Esophagus squamous epithelium (tissue), 5 donors: ENCODE data around the gene ACSF2. TPM values are rescaled to one million over a fixed set of nuclear protein-coding genes. Genes with fewer than 3 reads are reported as not detected.

Experiments
- DNase-seq: peaks from one replicate; lab custom pipeline; 2025; lab: John Stamatoyannopoulos, UW
- H3K27ac ChIP-seq, 4 donors: fragments of 200-600 bp; sonication (generic); one replicate each; pipeline ENCODE4 v1.5.1; 2016 to 2019; ENCODE audit warnings: mild to moderate bottlenecking in 1 of 4
- H3K27me3 ChIP-seq, 4 donors: fragments of 200-600 bp; sonication (generic); 1 replicate in 3 of 4; 2 replicates in 1 of 4; pipeline versions ENCODE4 v1.5.1 to v1.6.0; 2017 to 2021; ENCODE audit warnings: antibody characterized with exemption in 1 of 4
- H3K36me3 ChIP-seq, 3 donors: fragments of 200-600 bp; sonication (generic); one replicate each; pipeline ENCODE4 v1.5.1; 2016 to 2019
- H3K4me1 ChIP-seq, 3 donors: fragments of 200-600 bp; sonication (generic); one replicate each; pipeline ENCODE4 v1.5.1; 2017 to 2019
- H3K4me3 ChIP-seq, 4 donors: fragments of 200-600 bp; sonication (generic); 1 replicate in 3 of 4; 2 replicates in 1 of 4; pipeline ENCODE4 v1.5.1; 2016 to 2019; ENCODE audit warnings: mild to moderate bottlenecking in 2 of 4, moderate library complexity in 1 of 4
- H3K9me3 ChIP-seq, 3 donors: fragments of 200-600 bp; sonication (generic); one replicate each; pipeline ENCODE4 v1.5.1; 2016 to 2019
- POLR2A ChIP-seq, 4 donors: fragments of 450-650 bp; IDR thresholded peaks; one replicate each; pipeline ENCODE4 v1.6.1; 2017; ENCODE audit warnings: antibody characterized with exemption in 4 of 4, mild to moderate bottlenecking in 4 of 4, moderate library complexity in 3 of 4
- WGBS, 2 donors: methylation state at CpG; one replicate each; pipeline ENCODE4 v1.1.5; 2018; 5-methylcytosine and 5-hydroxymethylcytosine counted together
- intact Hi-C: fragments of 100-400 bp; cut with DNase I; formaldehyde crosslinking; loops from one replicate; pipeline ENCODE4 v1.15.0; 2022
- total RNA-seq, 4 donors: library from RNA; depleted of rRNA; stranded (reverse); fragments of >200 nt; gene quantifications; one replicate each; pipeline ENCODE4 v1.1.0, GENCODE V29; 2016
- TF ChIP-seq, protein P1 (sequence below), 6 experiments: fragments of 450-650 bp in 4 of 6; fragments of 200-600 bp in 2 of 6; sonication (generic) in 2 of 6; IDR thresholded peaks; one replicate each; pipeline ENCODE4 v1.5.1; 2016 to 2019; ENCODE audit warnings: antibody characterized with exemption in 6 of 6, mild to moderate bottlenecking in 4 of 6, moderate library complexity in 4 of 6
- donor health status: DM: yes; HTN: yes; CAD: no.

The ACSF2 gene
- total RNA-seq, 4 donors from 2014 or later = 7.0 to 26.3 (median 19.0) TPM

DNA sequence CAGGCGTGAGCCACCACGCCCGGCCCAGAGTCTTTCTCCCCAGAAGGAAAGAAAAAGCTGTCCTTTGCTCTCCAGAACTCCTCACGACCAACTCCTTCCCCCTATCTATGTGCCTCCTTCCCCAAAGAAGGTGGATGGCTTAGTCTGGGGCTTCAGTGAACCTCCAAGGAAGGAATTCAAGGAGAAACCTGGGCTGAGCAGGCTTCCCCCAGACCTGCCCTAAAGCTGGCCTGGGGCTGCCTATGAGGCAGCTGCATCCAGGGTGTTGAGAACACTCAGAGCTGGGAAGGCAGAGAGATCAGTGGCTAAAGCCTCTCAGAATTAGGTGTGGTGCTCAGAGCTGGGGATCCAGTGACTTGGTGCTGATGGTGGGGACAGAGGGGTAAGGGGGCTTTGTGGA, 3.8 kb downstream of the ACSF2 start:
- DNase-seq = no peak
- no peak for TF ChIP-seq POLR2A (IDR thresholded peaks at IDR 0.05)
- TF ChIP-seq, protein P1, sequence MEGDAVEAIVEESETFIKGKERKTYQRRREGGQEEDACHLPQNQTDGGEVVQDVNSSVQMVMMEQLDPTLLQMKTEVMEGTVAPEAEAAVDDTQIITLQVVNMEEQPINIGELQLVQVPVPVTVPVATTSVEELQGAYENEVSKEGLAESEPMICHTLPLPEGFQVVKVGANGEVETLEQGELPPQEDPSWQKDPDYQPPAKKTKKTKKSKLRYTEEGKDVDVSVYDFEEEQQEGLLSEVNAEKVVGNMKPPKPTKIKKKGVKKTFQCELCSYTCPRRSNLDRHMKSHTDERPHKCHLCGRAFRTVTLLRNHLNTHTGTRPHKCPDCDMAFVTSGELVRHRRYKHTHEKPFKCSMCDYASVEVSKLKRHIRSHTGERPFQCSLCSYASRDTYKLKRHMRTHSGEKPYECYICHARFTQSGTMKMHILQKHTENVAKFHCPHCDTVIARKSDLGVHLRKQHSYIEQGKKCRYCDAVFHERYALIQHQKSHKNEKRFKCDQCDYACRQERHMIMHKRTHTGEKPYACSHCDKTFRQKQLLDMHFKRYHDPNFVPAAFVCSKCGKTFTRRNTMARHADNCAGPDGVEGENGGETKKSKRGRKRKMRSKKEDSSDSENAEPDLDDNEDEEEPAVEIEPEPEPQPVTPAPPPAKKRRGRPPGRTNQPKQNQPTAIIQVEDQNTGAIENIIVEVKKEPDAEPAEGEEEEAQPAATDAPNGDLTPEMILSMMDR (IDR thresholded peaks at IDR 0.05) = no peak
- Histone ChIP-seq H3K4me3 (no peak overlapping the region), H3K36me3 (peaks cover 0 to 7% (median 0%) of the 10 kb centered on the region in 3 donors), H3K27me3 (no peaks in the 10 kb centered on the region), H3K9me3 (no peaks in the 10 kb centered on the region), H3K4me1 (peaks cover 23 to 65% (median 37%) of the 10 kb centered on the region in 3 donors), H3K27ac (peak overlapping the region; percentile 75 to 91 (median 84))
- intact Hi-C loops = no loop called here
- 52 to 66% methylated on average over 4 of the region's 4 CpGs for WGBS, 2 donors

DNA sequence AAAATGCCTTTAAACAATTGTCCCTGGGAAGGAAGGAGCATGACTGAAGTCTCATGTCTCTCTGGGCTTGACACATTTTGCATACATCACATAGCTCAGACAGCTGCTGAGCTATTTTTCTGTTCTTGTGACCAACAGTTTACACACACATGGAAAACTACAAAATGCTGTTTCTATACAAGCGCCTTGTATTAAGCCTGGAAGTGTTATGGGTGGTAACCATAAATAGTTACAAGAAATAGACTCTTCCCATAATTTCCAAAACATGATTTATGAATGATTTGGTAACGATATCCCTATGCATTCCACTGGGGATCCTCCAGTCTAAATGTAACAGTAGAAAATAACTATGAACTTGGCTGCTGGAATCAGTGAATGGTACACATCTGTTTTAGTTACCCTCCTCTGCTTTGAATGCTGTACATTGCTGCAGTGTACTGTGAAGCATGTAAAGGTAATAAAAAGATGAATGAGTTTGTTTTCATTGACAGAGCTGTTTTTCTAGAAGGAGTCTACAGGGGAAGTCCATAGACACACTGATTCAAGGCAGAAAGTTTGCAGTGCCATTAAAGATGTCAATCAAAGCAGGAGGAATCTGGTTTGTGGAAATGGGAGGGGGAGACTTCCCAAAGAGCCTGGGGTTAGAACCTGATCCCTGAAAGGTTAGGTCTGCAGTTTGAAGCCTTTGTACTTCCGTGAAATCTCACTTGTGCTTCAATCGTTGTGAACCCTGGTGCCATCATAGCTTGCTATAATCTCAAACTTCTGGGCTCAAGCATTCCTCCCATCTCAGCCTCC, 5.0 kb downstream of the ACSF2 start:
- Histone ChIP-seq H3K27ac (no peak overlapping the region), H3K4me3 (no peak overlapping the region), H3K9me3 (no peaks in the 10 kb centered on the region), H3K36me3 (peaks cover 0 to 7% (median 0%) of the 10 kb centered on the region in 3 donors), H3K27me3 (no peaks in the 10 kb centered on the region), H3K4me1 (peaks cover 15 to 53% (median 27%) of the 10 kb centered on the region in 3 donors)
- 53 to 65% methylated on average over 4 of the region's 4 CpGs for WGBS, 2 donors
- intact Hi-C loops = no loop called here
- TF ChIP-seq, protein P1 (IDR thresholded peaks at IDR 0.05) = no peak
- TF ChIP-seq POLR2A (IDR thresholded peaks at IDR 0.05) = no peak
- no peak for DNase-seq

DNA sequence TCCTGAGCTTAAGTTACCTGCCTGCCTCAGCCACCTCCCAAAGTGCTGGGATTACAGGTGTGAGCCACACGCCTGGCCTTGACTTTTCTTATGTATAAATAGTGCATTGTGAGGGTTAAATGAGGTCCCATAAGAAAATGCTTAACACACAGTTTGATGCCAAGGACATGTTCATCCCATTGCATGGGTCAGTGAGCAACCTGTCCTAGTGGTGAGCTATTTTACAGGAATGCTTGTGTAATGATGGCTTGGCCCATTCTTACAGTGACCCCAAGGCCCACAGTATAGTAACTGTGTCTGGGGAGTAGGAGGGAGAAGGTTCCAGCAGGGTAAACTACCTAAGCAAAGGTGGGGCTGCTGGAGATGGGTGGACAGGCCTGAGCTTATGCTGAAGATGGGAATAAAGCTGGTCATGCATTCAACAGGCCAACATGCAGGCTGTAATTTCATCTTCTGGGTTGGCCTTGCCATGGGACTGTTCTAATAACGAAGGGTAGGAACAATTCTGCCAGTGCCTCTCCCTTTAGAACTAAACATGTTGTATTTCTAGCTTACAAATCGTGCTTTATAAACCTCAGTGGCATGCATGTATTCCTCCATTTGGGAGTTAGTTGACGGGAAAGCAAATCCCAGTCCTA, 6.2 kb downstream of the ACSF2 start:
- WGBS, 2 donors = 61 to 91% methylated on average over 4 of the region's 4 CpGs
- intact Hi-C loops = no loop called here
- H3K27ac ChIP-seq = no peak overlapping the region
- H3K27me3 ChIP-seq = no peaks in the 10 kb centered on the region
- H3K4me3 ChIP-seq = no peak overlapping the region
- peaks cover 0 to 7% (median 0%) of the 10 kb centered on the region in 3 donors for H3K36me3 ChIP-seq
- no peak for DNase-seq
- peaks cover 6 to 41% (median 21%) of the 10 kb centered on the region in 3 donors for H3K4me1 ChIP-seq
- no peaks in the 10 kb centered on the region for H3K9me3 ChIP-seq
- TF ChIP-seq POLR2A (IDR thresholded peaks at IDR 0.05) = no peak
- TF ChIP-seq, protein P1 (IDR thresholded peaks at IDR 0.05) = no peak

DNA sequence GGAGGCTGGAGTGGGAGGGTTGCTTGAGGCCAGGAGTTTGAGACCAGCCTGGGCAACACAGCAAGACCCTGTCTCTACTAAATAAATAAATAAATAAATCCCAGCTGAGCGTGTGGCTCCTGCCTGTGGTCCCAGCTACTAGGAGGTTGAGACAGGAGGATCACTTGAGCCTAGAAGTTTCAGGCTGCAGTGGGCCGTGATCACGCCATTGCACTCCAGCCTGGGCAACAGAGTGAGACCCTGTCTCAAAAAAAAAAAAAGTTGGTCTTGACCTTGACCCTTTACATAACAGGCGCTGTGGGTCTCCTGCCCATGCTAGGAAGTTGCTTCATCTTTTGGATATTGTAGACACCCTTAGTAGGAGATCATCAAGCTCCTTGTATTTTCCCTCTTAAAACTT, 11.4 kb downstream of the ACSF2 start:
- intact Hi-C loops = no loop called here
- Histone ChIP-seq H3K9me3 (no peaks in the 10 kb centered on the region), H3K27ac (no peak overlapping the region), H3K4me3 (no peak overlapping the region), H3K36me3 (peaks cover 0 to under 1% (median 0%) of the 10 kb centered on the region in 3 donors), H3K4me1 (peaks cover under 1 to 20% (median 4%) of the 10 kb centered on the region in 3 donors), H3K27me3 (no peaks in the 10 kb centered on the region)
- WGBS, 2 donors = 95 to 98% methylated on average over 4 of the region's 4 CpGs
- TF ChIP-seq, protein P1 (IDR thresholded peaks at IDR 0.05) = no peak
- no peak for TF ChIP-seq POLR2A (IDR thresholded peaks at IDR 0.05)
- DNase-seq = no peak

DNA sequence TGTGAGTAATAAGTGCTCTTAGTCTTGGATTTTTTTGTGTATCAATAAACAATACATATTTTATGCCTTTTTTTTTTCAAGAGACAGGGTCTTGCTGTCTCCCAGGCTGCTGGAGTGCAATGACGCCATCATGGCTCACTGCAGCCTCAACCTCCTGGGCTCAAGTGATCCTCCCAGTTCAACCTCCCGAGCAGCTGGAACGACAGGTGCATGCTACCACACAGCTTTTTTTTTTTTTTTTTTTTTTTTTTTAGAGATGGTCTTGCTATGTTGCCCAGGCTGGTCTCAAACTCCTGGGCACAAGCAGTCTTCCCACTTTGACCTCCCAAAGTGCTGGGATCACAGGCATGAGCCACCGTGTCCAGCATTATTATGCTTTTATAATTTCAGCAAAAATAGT, 13.0 kb downstream of the ACSF2 start:
- peaks cover 7 to 36% (median 13%) of the 10 kb centered on the region in 3 donors for H3K4me1 ChIP-seq
- no peak for DNase-seq

More for the DNA sequence above, 13.0 kb downstream of the ACSF2 start:
- H3K9me3 ChIP-seq = no peaks in the 10 kb centered on the region
- intact Hi-C loops = no loop called here
- H3K27me3 ChIP-seq = no peaks in the 10 kb centered on the region
- no peak overlapping the region for H3K4me3 ChIP-seq
- no peak overlapping the region for H3K27ac ChIP-seq
- WGBS, 2 donors = 88 to 98% methylated on average over 4 of the region's 4 CpGs
- TF ChIP-seq POLR2A (IDR thresholded peaks at IDR 0.05) = no peak
- TF ChIP-seq, protein P1 (IDR thresholded peaks at IDR 0.05) = no peak
- no peaks in the 10 kb centered on the region for H3K36me3 ChIP-seq
